Activated CD4-positive, alpha-beta T cell treated with anti-CD3 and anti-CD28 coated beads, Interleukin-2, amount 10 ng/mL, durations not matched to agents 7 days and 5 days (primary cell): Measurements from ENCODE around the gene BRSK2. TPM values are rescaled to one million over a fixed set of nuclear protein-coding genes. Genes with fewer than 3 reads are reported as not detected.

ENCODE experiments used
- CTCF ChIA-PET: fragments of 350-600 bp; sonication (Branson Sonifier 250); formaldehyde crosslinking; loops from one replicate; lab custom pipeline; 2021; ENCODE audit warnings: antibody characterized with exemption; lab: Charles Lee
- POLR2A ChIA-PET: fragments of 350-600 bp; sonication (Branson Sonifier 250); formaldehyde crosslinking; loops from one replicate; lab custom pipeline; 2021; ENCODE audit warnings: antibody characterized with exemption; lab: Charles Lee
- DNase-seq: peaks from one replicate; pipeline ENCODE4 v3.0.0-alpha.2; 2020
- H3K27ac Mint-ChIP-seq: one replicate; pipeline ENCODE4 v1.8.0; 2021; ENCODE audit warnings: mild to moderate bottlenecking, moderate library complexity, mixed read lengths
- H3K27me3 Mint-ChIP-seq: one replicate; pipeline ENCODE4 v1.8.0; 2021; ENCODE audit warnings: mixed read lengths
- H3K36me3 Mint-ChIP-seq: one replicate; pipeline ENCODE4 v1.8.0; 2021; ENCODE audit warnings: low read depth, mixed read lengths
- H3K4me1 Mint-ChIP-seq: one replicate; pipeline ENCODE4 v1.8.0; 2021; ENCODE audit warnings: mixed read lengths
- H3K4me3 Mint-ChIP-seq: one replicate; pipeline ENCODE4 v1.8.0; 2021; ENCODE audit warnings: mild to moderate bottlenecking, moderate library complexity, mixed read lengths
- H3K9me3 Mint-ChIP-seq: one replicate; pipeline ENCODE4 v1.8.0; 2021; ENCODE audit warnings: mixed read lengths
- total RNA-seq, 2 experiments: library from RNA; stranded (reverse); gene quantifications; one replicate each; pipeline ENCODE4 v1.2.3, GENCODE V29; 2021

BRSK2 gene
- total RNA-seq, 2 experiments from 2014 or later, result not detected

GRCh38 chr11:1510928-1511327 is 121.2 kb downstream of the BRSK2 start:
- H3K27ac Mint-ChIP-seq, result no peak overlapping the region
- POLR2A ChIA-PET, result no interaction called here
- H3K9me3 Mint-ChIP-seq, result no peaks in the 10 kb centered on the region
- DNase-seq, result no peak
- no peaks in the 10 kb centered on the region for H3K27me3 Mint-ChIP-seq
- CTCF ChIA-PET, result interaction anchor here (0.8 kb wide), 1 partner anchor 13 kb away, joined by 3 read pairs; no protein-coding TSS in a partner anchor
- H3K4me1 Mint-ChIP-seq, result peaks cover 12% of the 10 kb centered on the region
- no peaks in the 10 kb centered on the region for H3K36me3 Mint-ChIP-seq
- no peak overlapping the region for H3K4me3 Mint-ChIP-seq

- Mint-ChIP-seq H3K4me1 (peaks cover 13% of the 10 kb centered on the region), H3K9me3 (no peaks in the 10 kb centered on the region), H3K27me3 (no peaks in the 10 kb centered on the region), H3K4me3 (no peak overlapping the region), H3K36me3 (no peaks in the 10 kb centered on the region), H3K27ac (no peak overlapping the region)
- ChIA-PET POLR2A (no interaction called here), CTCF (no interaction called here)
- no peak for DNase-seq
These were observed 122.3 kb downstream of the BRSK2 start for GRCh38 chr11:1511937-1512496.

Other genes with a start within 250 kb of the BRSK2 start
- not detected for gene MUC5AC, start 232.0 kb upstream of the BRSK2 start, total RNA-seq
- not detected for gene MUC5B, start 166.9 kb upstream of the BRSK2 start, total RNA-seq
- gene TOLLIP, start 80.3 kb upstream of the BRSK2 start, total RNA-seq, result 10 to 100 TPM; 35.3 to 35.6 TPM
- gene MOB2, start 96.8 kb downstream of the BRSK2 start, total RNA-seq, result 10 to 100 TPM; 45.1 to 45.4 TPM
- gene DUSP8, start 182.3 kb downstream of the BRSK2 start, total RNA-seq, result under 1 TPM; 0.22 to 0.23 TPM
- gene KRTAP5-1, start 195.3 kb downstream of the BRSK2 start, total RNA-seq, result not detected
- not detected for gene KRTAP5-2, start 208.4 kb downstream of the BRSK2 start, total RNA-seq
- gene KRTAP5-3, start 218.5 kb downstream of the BRSK2 start, total RNA-seq, result not detected
- not detected for gene KRTAP5-4, start 232.2 kb downstream of the BRSK2 start, total RNA-seq
- gene KRTAP5-5, start 239.8 kb downstream of the BRSK2 start, total RNA-seq, result not detected